Upper lobe of left lung (tissue), 4 donors: ENCODE results near the gene TK2.

Source experiments
- EP300 ChIP-seq, 4 donors: sonication (generic); formaldehyde crosslinking; IDR thresholded peaks; one replicate each; pipeline ENCODE4 v1.5.1; 2017; ENCODE audit warnings: antibody characterized with exemption in 4 of 4, control low read depth in 2 of 4
- POLR2A ChIP-seq, 4 donors: fragments of 450-650 bp; IDR thresholded peaks; one replicate each; pipeline ENCODE4 v1.5.1; 2016 to 2017; ENCODE audit warnings: antibody characterized with exemption in 4 of 4, mild to moderate bottlenecking in 2 of 4
- POLR2AphosphoS5 ChIP-seq, 2 donors: sonication (generic); formaldehyde crosslinking; IDR thresholded peaks; one replicate each; pipeline ENCODE4 v1.5.1; 2017; ENCODE audit warnings: antibody characterized with exemption in 2 of 2
- TF ChIP-seq, protein P1 (sequence below), 6 experiments: fragments of 450-650 bp in 4 of 6; fragments of 200-600 bp in 2 of 6; sonication (generic) in 2 of 6; IDR thresholded peaks; one replicate each; pipeline ENCODE4 v1.5.1; 2016 to 2019; ENCODE audit warnings: antibody characterized with exemption in 6 of 6

DNA sequence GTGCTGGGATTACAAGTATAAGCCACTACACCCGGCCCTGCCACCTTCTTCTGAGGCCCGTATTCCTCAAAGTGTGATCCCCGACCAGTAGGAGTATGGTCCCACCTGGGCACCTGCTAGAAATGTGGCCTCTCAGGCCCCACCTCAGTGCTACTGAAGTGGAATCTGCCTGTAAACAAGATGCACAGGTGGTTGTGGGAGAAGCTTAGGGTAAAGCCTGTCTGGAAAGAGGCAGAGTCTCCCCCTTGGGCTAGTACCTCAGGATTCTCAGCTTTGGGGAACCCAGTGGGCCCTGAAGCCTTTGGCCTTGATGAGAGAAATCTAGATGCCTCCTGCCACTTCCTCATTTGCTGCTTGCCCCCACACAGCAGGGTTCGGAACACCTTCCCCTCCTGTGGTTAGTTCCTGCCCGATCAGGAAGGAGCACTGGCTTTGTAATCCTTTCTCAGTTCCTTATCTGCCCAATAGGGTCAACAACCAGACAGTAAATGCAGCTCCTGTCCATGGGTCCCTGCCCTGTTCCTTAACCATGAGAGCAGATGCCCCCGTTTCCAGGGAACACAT is 25.2 kb downstream of the TK2 start:
- TF ChIP-seq, protein P1, sequence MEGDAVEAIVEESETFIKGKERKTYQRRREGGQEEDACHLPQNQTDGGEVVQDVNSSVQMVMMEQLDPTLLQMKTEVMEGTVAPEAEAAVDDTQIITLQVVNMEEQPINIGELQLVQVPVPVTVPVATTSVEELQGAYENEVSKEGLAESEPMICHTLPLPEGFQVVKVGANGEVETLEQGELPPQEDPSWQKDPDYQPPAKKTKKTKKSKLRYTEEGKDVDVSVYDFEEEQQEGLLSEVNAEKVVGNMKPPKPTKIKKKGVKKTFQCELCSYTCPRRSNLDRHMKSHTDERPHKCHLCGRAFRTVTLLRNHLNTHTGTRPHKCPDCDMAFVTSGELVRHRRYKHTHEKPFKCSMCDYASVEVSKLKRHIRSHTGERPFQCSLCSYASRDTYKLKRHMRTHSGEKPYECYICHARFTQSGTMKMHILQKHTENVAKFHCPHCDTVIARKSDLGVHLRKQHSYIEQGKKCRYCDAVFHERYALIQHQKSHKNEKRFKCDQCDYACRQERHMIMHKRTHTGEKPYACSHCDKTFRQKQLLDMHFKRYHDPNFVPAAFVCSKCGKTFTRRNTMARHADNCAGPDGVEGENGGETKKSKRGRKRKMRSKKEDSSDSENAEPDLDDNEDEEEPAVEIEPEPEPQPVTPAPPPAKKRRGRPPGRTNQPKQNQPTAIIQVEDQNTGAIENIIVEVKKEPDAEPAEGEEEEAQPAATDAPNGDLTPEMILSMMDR (IDR thresholded peaks at IDR 0.05) = peak in 5 of 6 experiments; percentile 10 to 52 (median 35)
- TF ChIP-seq EP300 (IDR thresholded peaks at IDR 0.05) = no peak
- peak in 1 of 4 donors; percentile 37 for TF ChIP-seq POLR2A (IDR thresholded peaks at IDR 0.05)
- TF ChIP-seq POLR2AphosphoS5 (IDR thresholded peaks at IDR 0.05) = peak; percentile 65 to 71
